Stimulated activated naive B cell treated with anti-CD40 and anti-IgM and Interleukin-4, amounts not matched to agents 10 μg/mL and 1 μg/mL and 100 μg/mL, for 72 hours (primary cell): ENCODE measurements around the gene ARIH1.
"Not testable (repeated sequence)": the region's sequence is repeated elsewhere in the genome, so short reads cannot be mapped to it uniquely, and the experiment has no call there.

Source experiments
- ATAC-seq, 2 donors: fragments of 150-1000 bp; cut with Tn5 transposase; replicated peaks; 2 replicates each; pipeline ENCODE4 v1.10.0; 2021; ENCODE audit warnings: moderate library complexity in 1 of 2
- DNase-seq: peaks from one replicate; pipeline ENCODE4 v3.0.0; 2021
- H3K27ac Mint-ChIP-seq: one replicate; pipeline ENCODE4 v1.8.0; 2022; ENCODE audit warnings: mild to moderate bottlenecking, mixed read lengths
- H3K27me3 Mint-ChIP-seq, 2 donors: one replicate each; pipeline ENCODE4 v1.8.0; 2022; ENCODE audit warnings: mixed read lengths in 2 of 2
- H3K36me3 Mint-ChIP-seq, 2 donors: one replicate each; pipeline ENCODE4 v1.8.0; 2022; ENCODE audit warnings: mixed read lengths in 2 of 2, mild to moderate bottlenecking in 1 of 2
- H3K4me1 Mint-ChIP-seq, 2 donors: one replicate each; pipeline ENCODE4 v1.8.0; 2022; ENCODE audit warnings: mixed read lengths in 2 of 2, mild to moderate bottlenecking in 1 of 2
- H3K4me3 Mint-ChIP-seq, 2 donors: one replicate each; pipeline ENCODE4 v1.8.0; 2022; ENCODE audit warnings: mild to moderate bottlenecking in 2 of 2, mixed read lengths in 2 of 2, moderate library complexity in 1 of 2
- H3K9me3 Mint-ChIP-seq, 2 donors: one replicate each; pipeline ENCODE4 v1.8.0; 2022; ENCODE audit warnings: mixed read lengths in 2 of 2, mild to moderate bottlenecking in 1 of 2

Gene ARIH1

GRCh38 chr15:72474912-72475628, 940 bp downstream of the ARIH1 start:
- DNase-seq (peak; percentile 81), ATAC-seq (peak; percentile 66 to 69)
- H3K4me3 Mint-ChIP-seq: peak overlapping the region; percentile 94 to 98
- H3K36me3 Mint-ChIP-seq: peaks cover 15 to 24% of the 10 kb centered on the region in 2 donors
- peak overlapping the region; percentile 100 for H3K27ac Mint-ChIP-seq
- no peaks in the 10 kb centered on the region for H3K27me3 Mint-ChIP-seq
- H3K4me1 Mint-ChIP-seq: peaks cover 10 to 37% of the 10 kb centered on the region in 2 donors
- no peaks in the 10 kb centered on the region for H3K9me3 Mint-ChIP-seq

- Mint-ChIP-seq H3K4me1 (peaks cover 14 to 42% of the 10 kb centered on the region in 2 donors), H3K4me3 (peak overlapping the region; percentile 94 to 98), H3K27me3 (no peaks in the 10 kb centered on the region), H3K9me3 (no peaks in the 10 kb centered on the region), H3K36me3 (peaks cover 18 to 29% of the 10 kb centered on the region in 2 donors), H3K27ac (peak overlapping the region; percentile 100)
- ATAC-seq: no peak
- DNase-seq: no peak
These were observed 1.5 kb downstream of the ARIH1 start for GRCh38 chr15:72475674-72476073.

DNA sequence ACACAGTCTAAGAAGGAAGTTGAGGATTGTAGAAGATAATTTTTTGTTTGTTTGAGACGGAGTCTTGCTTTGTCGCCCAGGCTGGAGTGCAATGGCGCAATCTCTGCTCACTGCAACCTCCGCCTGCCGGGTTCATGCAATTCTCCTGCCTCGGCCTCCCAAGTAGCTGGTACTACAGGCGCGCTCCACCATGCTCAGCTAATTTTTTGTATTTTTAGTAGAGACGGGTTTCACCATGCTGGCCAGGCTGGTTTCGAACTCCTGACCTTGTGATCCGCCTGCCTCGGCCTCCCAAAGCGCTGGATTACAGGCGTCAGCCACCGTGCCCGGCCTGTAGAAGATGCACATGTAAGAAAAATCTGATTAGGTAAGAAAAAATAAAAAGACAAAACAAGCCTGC, 2.2 kb downstream of the ARIH1 start:
- not testable (repeated sequence) for H3K9me3 Mint-ChIP-seq, H3K27me3 Mint-ChIP-seq, DNase-seq, ATAC-seq
- Mint-ChIP-seq H3K4me1 (peaks cover 20 to 48% of the 10 kb centered on the region in 2 donors), H3K27ac (peak overlapping the region; percentile 25), H3K36me3 (peaks cover 20 to 35% of the 10 kb centered on the region in 2 donors), H3K4me3 (peak overlapping the region; percentile 59 to 60)

GRCh38 chr15:72481015-72481659, 7.0 kb downstream of the ARIH1 start:
- Mint-ChIP-seq H3K27ac (peak overlapping the region; percentile 71), H3K27me3 (no peaks in the 10 kb centered on the region), H3K36me3 (peaks cover 24 to 41% of the 10 kb centered on the region in 2 donors), H3K4me1 (peaks cover 30 to 58% of the 10 kb centered on the region in 2 donors), H3K4me3 (peak overlapping the region in 1 of 2 donors; percentile 1), H3K9me3 (no peaks in the 10 kb centered on the region)
- ATAC-seq (no peak), DNase-seq (no peak)

- Mint-ChIP-seq H3K36me3 (peaks cover 21 to 37% of the 10 kb centered on the region in 2 donors), H3K9me3 (no peaks in the 10 kb centered on the region), H3K4me1 (peaks cover 25 to 49% of the 10 kb centered on the region in 2 donors), H3K4me3 (no peak overlapping the region), H3K27ac (peak overlapping the region; percentile 10), H3K27me3 (no peaks in the 10 kb centered on the region)
- DNase-seq: no peak
- peak in 1 of 2 donors; percentile 38 for ATAC-seq
These were observed 8.1 kb downstream of the ARIH1 start for GRCh38 chr15:72482275-72482674.

- peaks cover 32 to 58% of the 10 kb centered on the region in 2 donors for H3K4me1 Mint-ChIP-seq
These were observed 9.1 kb downstream of the ARIH1 start for GRCh38 chr15:72483279-72483678.

DNA sequence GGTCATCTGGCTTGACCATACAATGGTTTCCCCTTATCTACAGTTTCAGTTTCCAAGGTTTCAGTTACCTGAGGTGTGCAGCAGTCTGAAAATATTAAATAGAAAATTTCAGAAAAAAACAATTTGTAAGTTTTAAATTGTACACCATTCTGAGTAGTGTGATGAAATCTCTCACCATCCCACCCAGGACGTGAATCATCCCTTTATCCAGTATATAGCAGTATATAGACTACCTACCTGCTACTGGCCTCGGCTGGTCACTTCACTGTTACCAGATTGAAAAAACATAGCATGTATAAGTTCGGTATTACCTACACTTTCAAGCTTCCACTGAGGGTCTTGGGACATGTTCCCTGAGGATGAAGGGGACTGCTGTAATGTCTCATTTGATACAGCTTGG, 12.0 kb downstream of the ARIH1 start:
- peaks cover 13 to 32% of the 10 kb centered on the region in 2 donors for H3K36me3 Mint-ChIP-seq
- no peaks in the 10 kb centered on the region for H3K9me3 Mint-ChIP-seq
- ATAC-seq (no peak), DNase-seq (no peak)
- no peak overlapping the region for H3K4me3 Mint-ChIP-seq
- H3K27ac Mint-ChIP-seq: no peak overlapping the region
- peaks cover 34 to 56% of the 10 kb centered on the region in 2 donors for H3K4me1 Mint-ChIP-seq
- no peaks in the 10 kb centered on the region for H3K27me3 Mint-ChIP-seq

More at GRCh38 chr15:72483279-72483678, 9.1 kb downstream of the ARIH1 start:
- Mint-ChIP-seq H3K27ac (no peak overlapping the region), H3K9me3 (no peaks in the 10 kb centered on the region), H3K36me3 (peaks cover 19 to 39% of the 10 kb centered on the region in 2 donors), H3K4me3 (no peak overlapping the region), H3K27me3 (no peaks in the 10 kb centered on the region)
- ATAC-seq (no peak), DNase-seq (no peak)

DNA sequence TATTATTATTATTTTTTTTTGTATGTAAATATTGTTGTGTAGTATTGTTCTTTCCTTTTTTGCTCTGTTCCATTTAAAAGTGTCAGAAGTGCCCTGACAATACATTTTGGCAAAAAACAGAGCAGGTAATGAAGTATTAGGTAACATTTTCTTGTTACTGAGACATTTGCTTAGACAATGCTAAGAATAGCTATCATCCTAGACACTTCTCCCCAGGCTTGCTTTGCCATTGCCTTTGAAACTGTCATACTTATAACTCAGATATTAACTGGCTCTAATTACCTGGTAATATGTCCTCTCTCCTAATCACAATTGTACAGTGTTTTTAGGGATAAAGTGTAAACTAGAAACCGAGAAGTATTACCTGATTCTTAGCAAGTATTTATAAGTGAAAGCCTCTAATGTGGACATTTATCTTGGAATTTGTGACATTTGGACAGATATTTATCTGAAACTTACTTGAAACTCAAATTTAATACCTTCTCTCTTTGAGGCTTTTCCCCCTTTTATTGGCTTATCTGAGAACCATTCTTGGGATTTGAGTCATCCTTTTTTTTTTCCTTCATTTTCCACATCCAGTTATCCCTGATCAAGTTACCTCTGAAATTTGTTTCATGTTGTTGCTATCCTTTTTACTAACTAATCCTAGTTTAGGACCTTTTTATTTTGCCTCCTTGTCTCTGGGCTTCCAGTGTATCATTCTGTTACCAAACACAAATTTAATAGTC, 13.1 kb downstream of the ARIH1 start:
- peaks cover 35 to 56% of the 10 kb centered on the region in 2 donors for H3K4me1 Mint-ChIP-seq
- no peak overlapping the region for H3K27ac Mint-ChIP-seq
- H3K4me3 Mint-ChIP-seq: no peak overlapping the region

DNA sequence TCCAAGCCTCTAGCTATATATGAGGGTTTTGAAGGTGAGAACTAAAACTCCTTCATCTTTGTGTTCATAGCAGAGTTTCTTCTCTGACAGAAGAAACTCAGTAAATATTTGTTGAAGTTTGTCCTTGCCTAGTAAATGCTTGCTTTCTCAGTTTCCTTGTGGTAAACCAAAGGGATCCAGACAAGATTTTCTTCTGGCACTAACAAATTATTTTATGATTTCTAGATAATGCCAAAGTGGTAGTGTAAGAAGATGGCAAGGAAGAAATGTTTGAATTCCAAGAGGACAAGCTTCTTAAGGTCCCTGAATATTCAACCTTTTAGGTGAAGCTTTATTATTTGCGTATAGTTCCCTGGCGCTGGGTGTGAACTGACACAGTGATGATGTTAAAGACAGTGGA, 14.4 kb downstream of the ARIH1 start:
- Mint-ChIP-seq H3K27me3 (no peaks in the 10 kb centered on the region), H3K27ac (no peak overlapping the region)

More for the DNA sequence above, 13.1 kb downstream of the ARIH1 start:
- no peak for ATAC-seq
- Mint-ChIP-seq H3K36me3 (peaks cover 14 to 27% of the 10 kb centered on the region in 2 donors), H3K27me3 (no peaks in the 10 kb centered on the region), H3K9me3 (no peaks in the 10 kb centered on the region)
- no peak for DNase-seq

GRCh38 chr15:72489943-72490554, 15.9 kb downstream of the ARIH1 start:
- Mint-ChIP-seq H3K36me3 (peaks cover 11 to 24% of the 10 kb centered on the region in 2 donors), H3K4me3 (no peak overlapping the region), H3K27me3 (no peaks in the 10 kb centered on the region), H3K27ac (no peak overlapping the region), H3K9me3 (no peaks in the 10 kb centered on the region), H3K4me1 (peaks cover 35 to 57% of the 10 kb centered on the region in 2 donors)
- DNase-seq (no peak), ATAC-seq (no peak)

More for the DNA sequence above, 14.4 kb downstream of the ARIH1 start:
- no peak overlapping the region for H3K4me3 Mint-ChIP-seq
- DNase-seq: no peak
- H3K4me1 Mint-ChIP-seq: peaks cover 30 to 49% of the 10 kb centered on the region in 2 donors
- no peak for ATAC-seq
- H3K9me3 Mint-ChIP-seq: no peaks in the 10 kb centered on the region
- peaks cover 12 to 25% of the 10 kb centered on the region in 2 donors for H3K36me3 Mint-ChIP-seq

DNA sequence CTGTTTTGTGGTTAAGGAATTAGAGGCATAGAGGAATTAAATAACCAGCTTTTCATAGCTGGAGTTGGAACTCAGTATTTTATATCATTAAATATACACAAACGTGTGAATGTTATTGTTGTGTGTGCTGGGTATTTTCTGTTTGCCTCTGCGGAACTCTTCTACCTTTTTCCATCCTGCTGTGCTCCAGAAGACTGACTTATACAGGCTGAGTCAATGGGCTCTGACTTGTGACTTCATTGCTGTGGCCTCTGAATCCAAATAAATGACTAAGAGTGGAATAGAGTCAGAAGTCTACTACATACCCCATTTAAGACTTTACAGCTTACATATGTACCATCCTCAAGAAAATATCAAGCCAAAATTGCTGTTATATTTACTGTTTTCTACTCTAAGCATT, 17.6 kb downstream of the ARIH1 start:
- Mint-ChIP-seq H3K27ac (no peak overlapping the region), H3K27me3 (no peaks in the 10 kb centered on the region), H3K36me3 (peaks cover 11 to 24% of the 10 kb centered on the region in 2 donors), H3K9me3 (no peaks in the 10 kb centered on the region), H3K4me1 (peaks cover 36 to 66% of the 10 kb centered on the region in 2 donors), H3K4me3 (no peak overlapping the region)
- ATAC-seq (no peak), DNase-seq (no peak)

DNA sequence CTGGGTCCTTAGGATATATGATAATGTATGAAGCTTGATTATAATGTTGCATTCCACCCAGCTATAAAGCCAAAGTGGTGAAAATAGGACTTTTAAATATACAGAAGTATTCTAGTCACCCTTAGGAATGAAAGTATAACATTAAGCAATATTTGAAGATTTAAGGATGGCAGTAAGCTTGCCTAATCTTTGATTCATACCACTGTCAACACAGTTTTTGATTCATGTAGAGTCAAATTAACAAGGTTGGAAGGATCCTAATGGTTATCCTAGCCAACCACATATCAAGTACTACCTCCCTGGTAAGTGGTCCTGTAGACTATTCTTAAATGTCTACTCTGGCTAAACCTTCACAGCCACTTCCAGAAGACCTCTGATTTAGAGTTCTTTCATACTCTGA, 18.6 kb downstream of the ARIH1 start:
- ATAC-seq (no peak), DNase-seq (no peak)
- Mint-ChIP-seq H3K27me3 (no peaks in the 10 kb centered on the region), H3K27ac (peak overlapping the region; percentile 81), H3K4me1 (peaks cover 38 to 66% of the 10 kb centered on the region in 2 donors), H3K36me3 (peaks cover 11 to 29% of the 10 kb centered on the region in 2 donors), H3K9me3 (no peaks in the 10 kb centered on the region), H3K4me3 (no peak overlapping the region)

DNA sequence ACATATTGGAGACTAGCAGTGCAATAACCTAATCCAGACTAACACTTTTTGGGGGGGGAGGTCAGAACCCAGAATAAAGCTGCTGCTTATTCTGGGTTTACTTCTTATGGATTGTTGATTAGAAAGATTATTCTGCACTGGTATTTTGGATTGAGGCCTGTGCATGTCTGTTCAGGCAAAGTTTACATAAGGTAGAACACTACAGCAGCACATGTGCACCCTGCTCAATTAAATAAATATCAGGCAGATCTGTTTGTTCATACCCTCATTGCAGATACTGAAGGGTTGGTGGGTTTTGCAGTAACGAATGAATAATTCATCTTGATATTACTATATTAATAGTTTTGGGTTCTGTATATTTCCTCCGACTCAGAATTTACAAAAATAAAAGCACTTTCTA, 19.1 kb downstream of the ARIH1 start:
- peak overlapping the region; percentile 81 for H3K27ac Mint-ChIP-seq
- no peak overlapping the region for H3K4me3 Mint-ChIP-seq
- H3K36me3 Mint-ChIP-seq: peaks cover 10 to 25% of the 10 kb centered on the region in 2 donors
- H3K4me1 Mint-ChIP-seq: peaks cover 35 to 61% of the 10 kb centered on the region in 2 donors
- H3K27me3 Mint-ChIP-seq: no peaks in the 10 kb centered on the region
- no peaks in the 10 kb centered on the region for H3K9me3 Mint-ChIP-seq
- DNase-seq (no peak), ATAC-seq (no peak)

DNA sequence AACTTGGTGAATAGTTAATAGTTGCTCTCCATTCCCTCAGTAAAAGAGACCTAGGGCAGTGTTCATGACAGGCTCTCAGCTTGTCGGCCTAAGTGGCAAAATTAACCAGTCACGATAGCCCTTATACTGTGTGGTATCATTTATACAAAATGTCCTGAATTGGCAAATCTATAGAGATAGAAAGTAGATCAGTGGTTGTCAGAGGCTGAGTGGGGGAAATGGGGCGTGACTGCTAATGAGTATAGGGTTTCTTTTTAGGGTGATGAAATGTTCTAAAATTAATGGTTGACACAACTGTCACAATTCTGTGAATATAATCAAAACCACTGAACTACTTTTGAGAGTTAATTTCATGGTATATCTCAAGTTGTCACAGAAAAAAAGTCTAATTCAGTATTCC, 20.9 kb downstream of the ARIH1 start:
- Mint-ChIP-seq H3K27ac (no peak overlapping the region), H3K9me3 (no peaks in the 10 kb centered on the region), H3K4me1 (peaks cover 32 to 50% of the 10 kb centered on the region in 2 donors), H3K4me3 (no peak overlapping the region), H3K36me3 (peaks cover 19 to 26% of the 10 kb centered on the region in 2 donors), H3K27me3 (no peaks in the 10 kb centered on the region)
- DNase-seq (no peak), ATAC-seq (no peak)
